GM10248 (cell line): ENCODE results near the gene KRT79.

Experiments
- CTCF ChIA-PET: fragments of 300-600 bp; sonication (Branson Sonifier 250); formaldehyde crosslinking; extraction: SDS; loops from one replicate; lab custom pipeline; 2021; ENCODE audit warnings: antibody characterized with exemption; lab: Yijun Ruan, JAX
- POLR2A ChIA-PET: fragments of 350-650 bp; sonication (Branson Sonifier 250); formaldehyde crosslinking; extraction: SDS; loops from one replicate; lab custom pipeline; 2020; ENCODE audit warnings: antibody characterized with exemption; lab: Yijun Ruan, JAX
- DNase-seq: peaks from one replicate; pipeline ENCODE4 v3.0.0; 2012; ENCODE audit errors: extremely low spot score
- TF ChIP-seq, protein P1 (sequence below): IDR thresholded peaks from 2 replicates; pipeline ENCODE4 v1.5.1; 2012; ENCODE audit warnings: mild to moderate bottlenecking, low read depth; ENCODE audit errors: extremely low read depth, missing control alignments, control extremely low read depth

The KRT79 gene

DNA sequence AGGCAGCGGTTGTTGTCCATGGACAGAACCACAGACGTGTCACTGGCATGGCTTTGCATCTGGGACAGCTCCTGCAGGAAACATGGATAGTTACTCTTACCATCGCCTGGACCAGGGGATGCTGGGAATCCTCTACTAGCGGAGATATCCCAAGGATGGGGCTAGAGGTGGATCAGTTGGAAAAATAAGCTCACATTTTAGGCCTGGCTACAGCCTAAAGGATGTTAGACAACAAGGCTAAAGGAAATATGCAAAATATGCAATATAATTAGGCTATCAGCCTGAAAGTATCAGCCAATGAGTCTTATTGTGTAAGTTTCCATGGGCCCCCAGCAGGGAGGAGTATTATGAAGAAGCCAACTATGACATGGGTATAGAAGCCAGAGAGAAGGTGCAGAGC is 61.9 kb downstream of the KRT79 start:
- no peak for DNase-seq
- ChIA-PET CTCF (interaction anchor here (1.1 to 1.3 kb wide), 2 partner anchors 9 to 22 kb away, joined by 3 to 5 read pairs; no protein-coding TSS in a partner anchor), POLR2A (no interaction called here)
- TF ChIP-seq, protein P1, sequence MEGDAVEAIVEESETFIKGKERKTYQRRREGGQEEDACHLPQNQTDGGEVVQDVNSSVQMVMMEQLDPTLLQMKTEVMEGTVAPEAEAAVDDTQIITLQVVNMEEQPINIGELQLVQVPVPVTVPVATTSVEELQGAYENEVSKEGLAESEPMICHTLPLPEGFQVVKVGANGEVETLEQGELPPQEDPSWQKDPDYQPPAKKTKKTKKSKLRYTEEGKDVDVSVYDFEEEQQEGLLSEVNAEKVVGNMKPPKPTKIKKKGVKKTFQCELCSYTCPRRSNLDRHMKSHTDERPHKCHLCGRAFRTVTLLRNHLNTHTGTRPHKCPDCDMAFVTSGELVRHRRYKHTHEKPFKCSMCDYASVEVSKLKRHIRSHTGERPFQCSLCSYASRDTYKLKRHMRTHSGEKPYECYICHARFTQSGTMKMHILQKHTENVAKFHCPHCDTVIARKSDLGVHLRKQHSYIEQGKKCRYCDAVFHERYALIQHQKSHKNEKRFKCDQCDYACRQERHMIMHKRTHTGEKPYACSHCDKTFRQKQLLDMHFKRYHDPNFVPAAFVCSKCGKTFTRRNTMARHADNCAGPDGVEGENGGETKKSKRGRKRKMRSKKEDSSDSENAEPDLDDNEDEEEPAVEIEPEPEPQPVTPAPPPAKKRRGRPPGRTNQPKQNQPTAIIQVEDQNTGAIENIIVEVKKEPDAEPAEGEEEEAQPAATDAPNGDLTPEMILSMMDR, result no peak

DNA sequence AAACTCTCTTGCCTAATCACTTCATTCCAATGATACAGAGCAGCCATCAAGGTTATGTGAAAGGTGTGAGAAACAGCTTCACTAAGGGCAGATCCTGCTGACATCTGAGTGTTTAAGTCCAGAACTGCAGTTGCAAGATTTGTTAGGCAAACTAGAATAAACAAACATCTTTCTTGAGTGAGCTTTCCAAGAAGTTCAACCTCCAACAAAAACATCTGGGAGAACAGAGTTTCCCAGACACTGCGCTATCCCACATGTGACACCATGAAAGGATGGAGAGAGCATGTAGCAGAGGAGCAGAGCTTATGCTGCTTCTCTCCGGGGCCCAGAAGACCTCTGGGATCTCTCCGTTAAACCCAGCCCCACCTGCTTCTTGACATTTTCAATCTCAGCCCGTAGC is 62.6 kb downstream of the KRT79 start:
- ChIA-PET POLR2A (no interaction called here), CTCF (interaction anchor here (1.1 to 1.3 kb wide), 2 partner anchors 10 to 22 kb away, joined by 3 to 5 read pairs; no protein-coding TSS in a partner anchor)
- no peak for DNase-seq
- TF ChIP-seq, protein P1, result no peak
